ENCODE data around the gene HBZ. TPM values are rescaled to one million over a fixed set of nuclear protein-coding genes. Genes with fewer than 3 reads are reported as not detected.
"Not testable (repeated sequence)": the region's sequence is repeated elsewhere in the genome, so short reads cannot be mapped to it uniquely, and the experiment has no call there.

Gene HBZ
- total RNA-seq, 1 donor from 2014 or later, result not detected

GRCh38 chr16:144797-145252, 7.6 kb upstream of the HBZ start:
- intact Hi-C loops (cut with DNase I), result no loop called here

GRCh38 chr16:146646-147045, 5.8 kb upstream of the HBZ start:
- TF ChIP-seq, protein P1, sequence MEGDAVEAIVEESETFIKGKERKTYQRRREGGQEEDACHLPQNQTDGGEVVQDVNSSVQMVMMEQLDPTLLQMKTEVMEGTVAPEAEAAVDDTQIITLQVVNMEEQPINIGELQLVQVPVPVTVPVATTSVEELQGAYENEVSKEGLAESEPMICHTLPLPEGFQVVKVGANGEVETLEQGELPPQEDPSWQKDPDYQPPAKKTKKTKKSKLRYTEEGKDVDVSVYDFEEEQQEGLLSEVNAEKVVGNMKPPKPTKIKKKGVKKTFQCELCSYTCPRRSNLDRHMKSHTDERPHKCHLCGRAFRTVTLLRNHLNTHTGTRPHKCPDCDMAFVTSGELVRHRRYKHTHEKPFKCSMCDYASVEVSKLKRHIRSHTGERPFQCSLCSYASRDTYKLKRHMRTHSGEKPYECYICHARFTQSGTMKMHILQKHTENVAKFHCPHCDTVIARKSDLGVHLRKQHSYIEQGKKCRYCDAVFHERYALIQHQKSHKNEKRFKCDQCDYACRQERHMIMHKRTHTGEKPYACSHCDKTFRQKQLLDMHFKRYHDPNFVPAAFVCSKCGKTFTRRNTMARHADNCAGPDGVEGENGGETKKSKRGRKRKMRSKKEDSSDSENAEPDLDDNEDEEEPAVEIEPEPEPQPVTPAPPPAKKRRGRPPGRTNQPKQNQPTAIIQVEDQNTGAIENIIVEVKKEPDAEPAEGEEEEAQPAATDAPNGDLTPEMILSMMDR (IDR thresholded peaks at IDR 0.05), result no peak
- TF ChIP-seq POLR2AphosphoS5 (IDR thresholded peaks at IDR 0.05; ENCODE audit: insufficient read depth in 1 of 2, low read depth in 1 of 2) (no peak), POLR2A (IDR thresholded peaks at IDR 0.05) (no peak)
- no peaks in the 10 kb centered on the region for H3K27me3 ChIP-seq
- DNase-seq (ENCODE audit: extremely low spot score in 2 of 2), result no peak
- no peaks in the 10 kb centered on the region for H3K9me3 ChIP-seq
- H3K27ac ChIP-seq, result no peak overlapping the region
- intact Hi-C loops (cut with DNase I), result no loop called here
- H3K36me3 ChIP-seq, result no peaks in the 10 kb centered on the region
- H3K4me1 ChIP-seq, result no peaks in the 10 kb centered on the region
- H3K4me3 ChIP-seq, result no peak overlapping the region

More at GRCh38 chr16:144797-145252, 7.6 kb upstream of the HBZ start:
- H3K27ac ChIP-seq, result no peak overlapping the region
- no peak for DNase-seq (ENCODE audit: extremely low spot score in 2 of 2)
- TF ChIP-seq, protein P1 (IDR thresholded peaks at IDR 0.05), result no peak
- TF ChIP-seq POLR2AphosphoS5 (IDR thresholded peaks at IDR 0.05; ENCODE audit: insufficient read depth in 1 of 2, low read depth in 1 of 2) (no peak), POLR2A (IDR thresholded peaks at IDR 0.05) (no peak)
- H3K9me3 ChIP-seq, result no peaks in the 10 kb centered on the region
- no peaks in the 10 kb centered on the region for H3K27me3 ChIP-seq
- no peak overlapping the region for H3K4me3 ChIP-seq
- H3K36me3 ChIP-seq, result no peaks in the 10 kb centered on the region
- no peaks in the 10 kb centered on the region for H3K4me1 ChIP-seq

GRCh38 chr16:149024-149660, 3.3 kb upstream of the HBZ start:
- H3K9me3 ChIP-seq, result no peaks in the 10 kb centered on the region
- no peak overlapping the region for H3K27ac ChIP-seq
- H3K4me3 ChIP-seq, result no peak overlapping the region
- intact Hi-C loops (cut with DNase I), result no loop called here
- no peak for DNase-seq (ENCODE audit: extremely low spot score in 2 of 2)
- peaks cover under 1% of the 10 kb centered on the region for H3K4me1 ChIP-seq
- no peaks in the 10 kb centered on the region for H3K36me3 ChIP-seq
- H3K27me3 ChIP-seq, result no peaks in the 10 kb centered on the region
- TF ChIP-seq POLR2AphosphoS5 (IDR thresholded peaks at IDR 0.05; ENCODE audit: insufficient read depth in 1 of 2, low read depth in 1 of 2) (no peak), POLR2A (IDR thresholded peaks at IDR 0.05) (no peak)
- TF ChIP-seq, protein P1 (IDR thresholded peaks at IDR 0.05), result no peak

- H3K36me3 ChIP-seq; H3K4me1 ChIP-seq; intact Hi-C loops (cut with DNase I); H3K9me3 ChIP-seq; DNase-seq (ENCODE audit: extremely low spot score in 2 of 2); H3K27ac ChIP-seq; H3K27me3 ChIP-seq; H3K4me3 ChIP-seq: not testable (repeated sequence)
Observed at GRCh38 chr16:153129-153521, 681 bp downstream of the HBZ start.

DNA sequence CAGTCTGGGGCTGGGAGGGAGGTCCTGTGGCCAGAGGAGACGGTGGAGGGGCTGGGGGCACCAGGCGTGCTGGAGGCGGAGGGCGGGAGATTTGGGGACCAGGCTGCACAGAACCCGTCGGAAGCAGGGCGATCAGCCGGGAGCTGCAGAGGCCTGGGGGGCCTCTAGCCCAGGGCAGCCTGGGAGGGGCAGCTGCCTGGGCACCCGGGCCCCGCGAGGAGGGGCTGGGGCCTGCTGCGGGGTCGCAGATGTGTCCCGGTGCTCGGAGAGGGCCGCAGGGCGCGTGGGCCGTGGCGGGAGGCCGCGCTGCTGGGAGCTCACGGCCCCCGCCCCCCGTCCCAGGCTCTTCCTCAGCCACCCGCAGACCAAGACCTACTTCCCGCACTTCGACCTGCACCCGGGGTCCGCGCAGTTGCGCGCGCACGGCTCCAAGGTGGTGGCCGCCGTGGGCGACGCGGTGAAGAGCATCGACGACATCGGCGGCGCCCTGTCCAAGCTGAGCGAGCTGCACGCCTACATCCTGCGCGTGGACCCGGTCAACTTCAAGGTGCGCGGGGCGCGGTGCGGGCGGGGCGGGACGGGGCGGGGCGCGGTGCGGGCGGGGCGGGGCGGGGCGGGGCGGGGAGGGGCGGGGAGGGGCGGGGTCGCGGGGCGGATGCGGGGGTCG, 1.2 kb downstream of the HBZ start:
- H3K36me3 ChIP-seq; DNase-seq (ENCODE audit: extremely low spot score in 2 of 2); intact Hi-C loops (cut with DNase I); H3K4me3 ChIP-seq; H3K27ac ChIP-seq; H3K4me1 ChIP-seq; H3K27me3 ChIP-seq; H3K9me3 ChIP-seq: not testable (repeated sequence)
